CD4-positive, CD25-positive, alpha-beta regulatory T cell (primary cell): ENCODE data around the gene KSR1. TPM values are rescaled to one million over a fixed set of nuclear protein-coding genes. Genes with fewer than 3 reads are reported as not detected.

Source experiments
- ATAC-seq, 2 donors: fragments of 150-1000 bp; cut with Tn5 transposase; one replicate each; pipeline ENCODE4 v1.10.0; 2021; ENCODE audit warnings: low read depth in 2 of 2, moderate number of reproducible peaks in 2 of 2, moderate library complexity in 1 of 2
- DNase-seq, 3 donors: peaks; one replicate each; pipeline versions ENCODE4 v3.0.0 to v3.0.0-alpha.2; 2012 to 2022; ENCODE audit warnings: mixed read lengths in 1 of 3
- H3K27ac ChIP-seq: one replicate; pipeline ENCODE4 v1.7.0; 2013; ENCODE audit warnings: mild to moderate bottlenecking, low read length; ENCODE audit not compliant: insufficient read depth, poor library complexity, severe bottlenecking
- H3K27me3 ChIP-seq: one replicate; pipeline ENCODE4 v1.7.0; 2013; ENCODE audit warnings: low read length; ENCODE audit not compliant: control insufficient read depth, insufficient read depth
- H3K36me3 ChIP-seq: one replicate; pipeline ENCODE4 v1.7.0; 2013; ENCODE audit warnings: mild to moderate bottlenecking, low read length, moderate library complexity; ENCODE audit not compliant: control insufficient read depth, insufficient read depth
- H3K4me1 ChIP-seq: 2 replicates; pipeline ENCODE4 v1.7.0; 2013; ENCODE audit warnings: mild to moderate bottlenecking, low read length; ENCODE audit not compliant: insufficient read depth, control insufficient read depth, poor library complexity, severe bottlenecking
- H3K4me3 ChIP-seq: one replicate; pipeline ENCODE4 v1.7.0; 2013; ENCODE audit warnings: low read depth, mild to moderate bottlenecking, low read length, moderate library complexity
- H3K9me3 ChIP-seq, 2 experiments: 1 replicate in 1 of 2; 2 replicates in 1 of 2; pipeline ENCODE4 v1.7.0; 2013; ENCODE audit warnings: low read length in 2 of 2, mild to moderate bottlenecking in 1 of 2, moderate library complexity in 1 of 2; ENCODE audit not compliant: control insufficient read depth in 2 of 2
- H3K27ac Mint-ChIP-seq, 3 donors: one replicate each; pipeline ENCODE4 v1.8.0; 2020 to 2022; ENCODE audit warnings: mild to moderate bottlenecking in 3 of 3, mixed read lengths in 3 of 3, moderate library complexity in 2 of 3
- H3K27me3 Mint-ChIP-seq: one replicate; pipeline ENCODE4 v1.8.0; 2022; ENCODE audit warnings: mild to moderate bottlenecking, mixed read lengths
- H3K36me3 Mint-ChIP-seq: one replicate; pipeline ENCODE4 v1.8.0; 2020; ENCODE audit warnings: mixed read lengths
- H3K4me1 Mint-ChIP-seq, 4 donors: one replicate each; pipeline ENCODE4 v1.8.0; 2020 to 2022; ENCODE audit warnings: mixed read lengths in 4 of 4, mild to moderate bottlenecking in 1 of 4
- H3K4me3 Mint-ChIP-seq, 4 donors: one replicate each; pipeline ENCODE4 v1.8.0; 2020 to 2022; ENCODE audit warnings: mild to moderate bottlenecking in 4 of 4, mixed read lengths in 4 of 4, moderate library complexity in 3 of 4
- H3K9me3 Mint-ChIP-seq, 7 donors: one replicate each; pipeline ENCODE4 v1.8.0; 2020 to 2022; ENCODE audit warnings: mixed read lengths in 7 of 7, mild to moderate bottlenecking in 3 of 7, moderate library complexity in 2 of 7
- polyA plus RNA-seq, 4 donors: library from polyadenylated mRNA; unstranded; fragments of 300-500 nt; fragmentation: Illumina TruSeq; gene quantifications; one replicate each; pipeline ENCODE4 v1.2.3, GENCODE V29; 2021
- total RNA-seq: library from RNA; stranded (reverse); gene quantifications from one replicate; pipeline ENCODE4 v1.2.3, GENCODE V29; 2022

Gene KSR1
- total and polyA plus RNA-seq, 5 donors from 2014 or later, result 1.2 to 69.5 (median 1.7) TPM

GRCh38 chr17:27577121-27577761 lies 121.0 kb downstream of the KSR1 start:
- Histone ChIP-seq H3K36me3 (no peaks in the 10 kb centered on the region), H3K4me3 (no peak overlapping the region), H3K27ac (no peak overlapping the region), H3K27me3 (no peaks in the 10 kb centered on the region), H3K9me3 (no peaks in the 10 kb centered on the region), H3K4me1 (peaks cover 7% of the 10 kb centered on the region)
- Mint-ChIP-seq H3K27me3 (no peaks in the 10 kb centered on the region), H3K4me1 (peaks cover 6 to 49% (median 40%) of the 10 kb centered on the region in 4 donors), H3K36me3 (peaks cover 8% of the 10 kb centered on the region), H3K9me3 (no peaks in the 10 kb centered on the region), H3K27ac (peak overlapping the region in 2 of 3 donors; percentile 46 to 56), H3K4me3 (no peak overlapping the region)
- ATAC-seq, result no peak
- DNase-seq, result peak in 1 of 3 donors; percentile 29

GRCh38 chr17:27577884-27578717 lies 121.9 kb downstream of the KSR1 start:
- Histone ChIP-seq H3K9me3 (no peaks in the 10 kb centered on the region), H3K27me3 (no peaks in the 10 kb centered on the region), H3K4me3 (no peak overlapping the region), H3K4me1 (peaks cover 7% of the 10 kb centered on the region), H3K27ac (no peak overlapping the region), H3K36me3 (peaks cover 3% of the 10 kb centered on the region)
- Mint-ChIP-seq H3K9me3 (no peaks in the 10 kb centered on the region), H3K27me3 (no peaks in the 10 kb centered on the region), H3K36me3 (peaks cover 10% of the 10 kb centered on the region), H3K27ac (peak overlapping the region in 2 of 3 donors; percentile 47 to 79), H3K4me3 (no peak overlapping the region), H3K4me1 (peaks cover 6 to 49% (median 38%) of the 10 kb centered on the region in 4 donors)
- no peak for ATAC-seq
- DNase-seq, result no peak

GRCh38 chr17:27578718-27579085 lies 122.5 kb downstream of the KSR1 start:
- peaks cover 6 to 45% (median 37%) of the 10 kb centered on the region in 4 donors for H3K4me1 Mint-ChIP-seq
- Histone ChIP-seq H3K27me3 (no peaks in the 10 kb centered on the region), H3K4me1 (peaks cover 7% of the 10 kb centered on the region), H3K36me3 (peaks cover 6% of the 10 kb centered on the region), H3K9me3 (no peaks in the 10 kb centered on the region), H3K27ac (no peak overlapping the region), H3K4me3 (no peak overlapping the region)
- H3K4me3 Mint-ChIP-seq, result no peak overlapping the region
- no peaks in the 10 kb centered on the region for H3K27me3 Mint-ChIP-seq
- DNase-seq, result peak in 1 of 3 donors; percentile 77
- H3K9me3 Mint-ChIP-seq, result no peaks in the 10 kb centered on the region
- peaks cover 16% of the 10 kb centered on the region for H3K36me3 Mint-ChIP-seq
- peak overlapping the region in 2 of 3 donors; percentile 47 to 79 for H3K27ac Mint-ChIP-seq
- peak; percentile 53 to 60 for ATAC-seq

DNA sequence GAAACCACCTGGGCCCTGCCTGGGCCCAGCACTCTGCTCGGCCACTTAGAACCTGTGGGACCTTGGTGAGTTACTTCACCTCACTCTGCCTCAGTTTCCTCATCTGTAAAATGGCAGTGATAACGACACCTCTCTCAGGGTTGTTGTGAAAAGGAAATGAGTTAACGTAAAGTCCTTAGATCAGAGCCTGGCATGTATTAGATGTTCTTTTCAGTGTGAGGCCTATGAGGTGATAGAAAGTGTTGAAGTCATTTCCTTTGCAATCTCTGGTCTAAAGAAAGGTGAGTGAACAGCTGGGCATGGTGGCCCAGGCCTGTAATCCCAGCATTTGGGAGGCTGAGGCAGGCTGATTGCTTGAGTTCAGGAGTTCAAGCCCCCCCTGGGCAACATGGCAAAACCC lies 123.1 kb downstream of the KSR1 start:
- Histone ChIP-seq H3K36me3 (peaks cover 6% of the 10 kb centered on the region), H3K4me1 (peaks cover 7% of the 10 kb centered on the region), H3K27me3 (no peaks in the 10 kb centered on the region), H3K27ac (no peak overlapping the region), H3K9me3 (no peaks in the 10 kb centered on the region), H3K4me3 (no peak overlapping the region)
- Mint-ChIP-seq H3K4me1 (peaks cover 6 to 40% (median 35%) of the 10 kb centered on the region in 4 donors), H3K36me3 (peaks cover 19% of the 10 kb centered on the region), H3K27me3 (no peaks in the 10 kb centered on the region), H3K4me3 (no peak overlapping the region), H3K9me3 (no peaks in the 10 kb centered on the region), H3K27ac (peak overlapping the region in 1 of 3 donors; percentile 78)
- peak in 1 of 3 donors; percentile 57 for DNase-seq
- ATAC-seq, result no peak

DNA sequence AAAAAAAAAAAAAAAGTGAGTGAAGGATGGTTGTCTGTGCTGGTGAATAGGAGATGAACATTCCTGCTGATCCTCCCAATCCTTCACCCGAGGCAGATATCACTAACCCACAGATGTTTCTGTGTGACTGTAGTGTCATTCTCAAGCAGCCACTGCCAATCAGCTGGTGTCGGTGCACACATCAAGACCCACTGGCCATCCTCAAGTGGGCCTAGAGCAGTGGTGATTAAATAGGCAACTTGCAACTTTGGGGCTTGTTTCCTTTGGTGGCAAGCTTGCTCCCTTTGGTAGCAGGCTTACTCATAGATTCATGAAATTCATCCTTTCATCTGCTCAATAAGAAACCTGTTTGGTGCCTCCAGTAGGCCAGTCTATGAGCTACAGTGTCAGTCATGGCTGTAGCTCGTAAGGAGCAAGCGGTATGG lies 123.7 kb downstream of the KSR1 start:
- Histone ChIP-seq H3K4me1 (peaks cover 7% of the 10 kb centered on the region), H3K27me3 (no peaks in the 10 kb centered on the region), H3K27ac (no peak overlapping the region), H3K36me3 (peaks cover 9% of the 10 kb centered on the region), H3K9me3 (no peaks in the 10 kb centered on the region), H3K4me3 (no peak overlapping the region)
- Mint-ChIP-seq H3K27me3 (no peaks in the 10 kb centered on the region), H3K9me3 (no peaks in the 10 kb centered on the region), H3K27ac (peak overlapping the region in 1 of 3 donors; percentile 70), H3K36me3 (peaks cover 19% of the 10 kb centered on the region), H3K4me1 (peaks cover 6 to 38% (median 29%) of the 10 kb centered on the region in 4 donors), H3K4me3 (no peak overlapping the region)
- ATAC-seq (no peak), DNase-seq (no peak)

DNA sequence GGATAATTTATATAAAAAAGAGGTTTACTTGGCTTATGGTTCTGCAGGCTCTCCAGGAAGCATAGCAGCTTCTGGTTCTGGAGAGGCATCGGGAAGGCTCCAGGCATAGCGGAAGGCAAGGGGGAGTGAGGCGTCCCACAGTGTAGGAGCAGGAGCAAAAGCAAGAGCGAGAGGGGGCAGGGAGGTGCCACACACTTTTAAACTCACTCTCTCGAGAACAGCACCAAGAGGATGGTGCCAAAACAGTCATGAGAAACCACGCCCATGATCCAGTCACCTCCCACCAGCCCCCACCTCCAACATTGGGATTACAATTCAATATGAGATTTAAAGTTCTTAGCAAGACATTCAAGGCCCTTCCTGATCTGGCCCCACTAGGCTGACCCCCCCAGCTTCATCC lies 124.8 kb downstream of the KSR1 start:
- no peaks in the 10 kb centered on the region for H3K9me3 Mint-ChIP-seq

DNA sequence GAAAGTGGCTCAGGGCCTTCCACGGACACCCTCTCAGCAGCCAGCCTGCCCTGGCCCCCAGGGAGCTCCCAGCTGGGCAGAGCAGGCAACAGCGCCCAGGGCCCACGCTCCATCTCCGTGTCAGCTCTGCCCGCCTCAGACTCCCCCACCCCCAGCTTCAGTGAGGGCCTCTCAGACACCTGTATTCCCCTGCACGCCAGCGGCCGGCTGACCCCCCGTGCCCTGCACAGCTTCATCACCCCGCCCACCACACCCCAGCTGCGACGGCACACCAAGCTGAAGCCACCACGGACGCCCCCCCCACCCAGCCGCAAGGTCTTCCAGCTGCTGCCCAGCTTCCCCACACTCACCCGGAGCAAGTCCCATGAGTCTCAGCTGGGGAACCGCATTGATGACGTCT lies 126.4 kb downstream of the KSR1 start:
- peaks cover 6 to 23% (median 18%) of the 10 kb centered on the region in 4 donors for H3K4me1 Mint-ChIP-seq
- no peak overlapping the region for H3K4me3 Mint-ChIP-seq
- no peak for ATAC-seq
- Histone ChIP-seq H3K4me3 (no peak overlapping the region), H3K4me1 (peaks cover 7% of the 10 kb centered on the region), H3K27ac (no peak overlapping the region), H3K27me3 (no peaks in the 10 kb centered on the region), H3K9me3 (no peaks in the 10 kb centered on the region), H3K36me3 (peaks cover 9% of the 10 kb centered on the region)
- H3K27ac Mint-ChIP-seq, result no peak overlapping the region
- no peak for DNase-seq
- H3K36me3 Mint-ChIP-seq, result peaks cover 19% of the 10 kb centered on the region
- no peaks in the 10 kb centered on the region for H3K27me3 Mint-ChIP-seq
- no peaks in the 10 kb centered on the region for H3K9me3 Mint-ChIP-seq

More for the DNA sequence above, 124.8 kb downstream of the KSR1 start:
- Histone ChIP-seq H3K4me1 (peaks cover 7% of the 10 kb centered on the region), H3K36me3 (peaks cover 9% of the 10 kb centered on the region), H3K27ac (no peak overlapping the region), H3K4me3 (no peak overlapping the region), H3K27me3 (no peaks in the 10 kb centered on the region), H3K9me3 (no peaks in the 10 kb centered on the region)
- no peak for ATAC-seq
- DNase-seq, result no peak
- Mint-ChIP-seq H3K27ac (peak overlapping the region in 1 of 3 donors; percentile 39), H3K27me3 (no peaks in the 10 kb centered on the region), H3K4me3 (no peak overlapping the region), H3K4me1 (peaks cover 6 to 31% (median 24%) of the 10 kb centered on the region in 4 donors), H3K36me3 (peaks cover 19% of the 10 kb centered on the region)
